H1 (cell line): ENCODE measurements around the gene ATP6V0E2.

Experiments
- EGR1 ChIP-seq: IDR thresholded peaks from 2 replicates; pipeline ENCODE4 v1.6.1; 2011; ENCODE audit warnings: low read depth, low read length, borderline replicate concordance
- EZH2 ChIP-seq: fragments of 200-600 bp; sonication (generic); IDR thresholded peaks from 2 replicates; pipeline ENCODE4 v1.7.1; 2012; ENCODE audit warnings: low read depth, mild to moderate bottlenecking, moderate library complexity, low read length, inconsistent platforms; ENCODE audit not compliant: severe bottlenecking
- FOSL1 ChIP-seq: IDR thresholded peaks from 2 replicates; pipeline ENCODE4 v1.6.1; 2011; ENCODE audit warnings: mild to moderate bottlenecking, low read depth, low read length, moderate library complexity; ENCODE audit not compliant: insufficient read depth
- HDAC6 ChIP-seq: IDR thresholded peaks from one replicate; pipeline ENCODE4 v1.7.1; 2012; ENCODE audit warnings: low read depth, mild to moderate bottlenecking, inconsistent platforms, low read length, moderate library complexity
- JUN ChIP-seq: IDR thresholded peaks from 2 replicates; pipeline ENCODE4 v1.6.1; 2011; ENCODE audit warnings: low read depth, mild to moderate bottlenecking, improper control_type of control experiment, low read length
- PHF8 ChIP-seq: fragments of 200-600 bp; sonication (generic); conservative IDR thresholded peaks from 2 replicates; pipeline ENCODE4 v1.7.1; 2012; ENCODE audit warnings: low read depth, mild to moderate bottlenecking, inconsistent platforms, low read length, moderate library complexity
- POLR2AphosphoS5 ChIP-seq: IDR thresholded peaks from 2 replicates; pipeline ENCODE4 v1.6.1; 2011; ENCODE audit warnings: low read depth, low read length
- RBBP5 ChIP-seq: IDR thresholded peaks from 2 replicates; pipeline ENCODE4 v1.7.1; 2012; ENCODE audit warnings: low read depth, mild to moderate bottlenecking, inconsistent platforms, low read length, moderate library complexity, borderline replicate concordance
- RFX5 ChIP-seq: IDR thresholded peaks from 2 replicates; pipeline ENCODE4 v1.6.1; 2011; ENCODE audit warnings: low read depth, low read length, improper control_type of control experiment, borderline replicate concordance
- TAF1 ChIP-seq: IDR thresholded peaks from 2 replicates; pipeline ENCODE4 v1.6.1; 2011; ENCODE audit warnings: mild to moderate bottlenecking, low read depth, low read length
- TCF12 ChIP-seq: IDR thresholded peaks from 2 replicates; pipeline ENCODE4 v1.6.1; 2011; ENCODE audit warnings: low read depth, mild to moderate bottlenecking, low read length
- TF ChIP-seq, protein P1 (sequence below), 3 experiments: IDR thresholded peaks; 1 replicate in 2 of 3; 2 replicates in 1 of 3; pipeline versions ENCODE4 v1.5.1 to v1.6.1; 2011; ENCODE audit warnings: low read length in 3 of 3, mild to moderate bottlenecking in 3 of 3, inconsistent platforms in 2 of 3, low read depth in 1 of 3, moderate library complexity in 1 of 3; ENCODE audit not compliant: insufficient read depth in 1 of 3; ENCODE audit errors: control extremely low read depth in 1 of 3
- TF ChIP-seq, protein P2 (sequence below): IDR thresholded peaks from 2 replicates; pipeline ENCODE4 v1.6.1; 2011; ENCODE audit warnings: low read depth, mild to moderate bottlenecking, low read length; ENCODE audit not compliant: insufficient read depth

DNA sequence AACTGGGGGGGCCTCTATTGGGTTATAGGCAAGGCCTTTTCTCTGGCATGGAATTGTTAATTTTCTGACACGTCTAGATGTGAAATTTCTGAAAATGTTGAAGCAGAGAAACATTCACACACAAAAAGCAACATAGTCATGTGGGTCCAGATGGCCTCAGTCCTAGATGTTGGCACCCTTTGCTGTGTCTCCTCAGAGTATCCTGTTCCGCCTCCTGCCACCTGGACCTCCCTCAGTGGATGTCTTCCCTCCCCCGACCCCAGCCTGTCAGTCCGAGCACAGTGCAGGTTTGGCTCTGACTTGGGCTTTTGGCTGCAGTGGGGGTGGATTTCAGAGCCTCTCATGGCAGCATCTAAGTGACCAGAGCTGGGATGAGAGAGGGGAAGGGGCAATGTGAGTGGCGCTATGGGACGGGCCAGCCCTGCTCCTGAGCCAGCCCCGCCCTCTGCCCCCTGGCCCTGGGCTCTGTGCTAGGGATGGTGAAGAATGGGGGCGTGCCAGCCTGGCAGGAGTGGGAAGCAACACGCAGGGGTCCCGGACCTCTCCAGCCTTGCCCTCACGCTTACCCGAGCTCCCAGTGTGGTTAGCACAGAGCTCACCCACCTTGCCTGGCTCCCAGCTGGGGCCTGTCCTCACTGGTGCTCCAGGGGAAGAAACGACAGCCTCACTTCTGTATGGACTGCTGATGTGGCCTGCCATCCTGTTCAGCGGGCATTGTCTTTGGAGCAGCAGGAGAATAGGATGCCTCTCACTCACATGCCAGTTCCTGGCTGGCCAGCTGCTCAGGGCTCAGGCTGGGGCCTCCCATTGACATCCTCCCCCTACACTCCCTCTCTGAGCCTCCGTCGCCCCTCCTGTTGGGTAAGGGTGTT is 6.2 kb downstream of the ATP6V0E2 start:
- TF ChIP-seq, protein P1, sequence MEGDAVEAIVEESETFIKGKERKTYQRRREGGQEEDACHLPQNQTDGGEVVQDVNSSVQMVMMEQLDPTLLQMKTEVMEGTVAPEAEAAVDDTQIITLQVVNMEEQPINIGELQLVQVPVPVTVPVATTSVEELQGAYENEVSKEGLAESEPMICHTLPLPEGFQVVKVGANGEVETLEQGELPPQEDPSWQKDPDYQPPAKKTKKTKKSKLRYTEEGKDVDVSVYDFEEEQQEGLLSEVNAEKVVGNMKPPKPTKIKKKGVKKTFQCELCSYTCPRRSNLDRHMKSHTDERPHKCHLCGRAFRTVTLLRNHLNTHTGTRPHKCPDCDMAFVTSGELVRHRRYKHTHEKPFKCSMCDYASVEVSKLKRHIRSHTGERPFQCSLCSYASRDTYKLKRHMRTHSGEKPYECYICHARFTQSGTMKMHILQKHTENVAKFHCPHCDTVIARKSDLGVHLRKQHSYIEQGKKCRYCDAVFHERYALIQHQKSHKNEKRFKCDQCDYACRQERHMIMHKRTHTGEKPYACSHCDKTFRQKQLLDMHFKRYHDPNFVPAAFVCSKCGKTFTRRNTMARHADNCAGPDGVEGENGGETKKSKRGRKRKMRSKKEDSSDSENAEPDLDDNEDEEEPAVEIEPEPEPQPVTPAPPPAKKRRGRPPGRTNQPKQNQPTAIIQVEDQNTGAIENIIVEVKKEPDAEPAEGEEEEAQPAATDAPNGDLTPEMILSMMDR (IDR thresholded peaks at IDR 0.05; ENCODE audit: control extremely low read depth in 1 of 3, insufficient read depth in 1 of 3, low read depth in 1 of 3, low read length in 3 of 3): no peak
- TF ChIP-seq HDAC6 (no peak), RFX5 (no peak), EZH2 (no peak), PHF8 (no peak), RBBP5 (no peak), JUN (no peak), TCF12 (no peak), POLR2AphosphoS5 (no peak), TAF1 (no peak), FOSL1 (no peak), EGR1 (no peak)
- TF ChIP-seq, protein P2, sequence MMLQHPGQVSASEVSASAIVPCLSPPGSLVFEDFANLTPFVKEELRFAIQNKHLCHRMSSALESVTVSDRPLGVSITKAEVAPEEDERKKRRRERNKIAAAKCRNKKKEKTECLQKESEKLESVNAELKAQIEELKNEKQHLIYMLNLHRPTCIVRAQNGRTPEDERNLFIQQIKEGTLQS: no peak
